Adipose tissue (tissue), 3 donors: Measurements from ENCODE around the gene ECE1. TPM values are rescaled to one million over a fixed set of nuclear protein-coding genes. Genes with fewer than 3 reads are reported as not detected.
"Not testable (repeated sequence)": the region's sequence is repeated elsewhere in the genome, so short reads cannot be mapped to it uniquely, and the experiment has no call there.

ENCODE experiments used
- H3K27ac ChIP-seq: one replicate; pipeline ENCODE4 v1.5.1; 2013; ENCODE audit warnings: low read depth, low read length
- WGBS, 3 donors: extraction: QIAGEN DNeasy Blood & Tissue Kit; methylation state at CpG; one replicate each; pipeline ENCODE4 v1.1.7; 2013; 5-methylcytosine and 5-hydroxymethylcytosine counted together
- polyA plus RNA-seq, 3 donors: library from polyadenylated mRNA; stranded (reverse); fragments of 200-250 nt; gene quantifications; one replicate each; pipeline ENCODE4 v1.2.3, GENCODE V29; 2013
- donor health status: healthy with polysubstance abuse.
- donor health status: Bipolar disorder and iron deficiency.
- donor health status: healthy.

Gene ECE1
- polyA plus RNA-seq, 3 donors, result 63.8 to 110 (median 65.3) TPM

DNA sequence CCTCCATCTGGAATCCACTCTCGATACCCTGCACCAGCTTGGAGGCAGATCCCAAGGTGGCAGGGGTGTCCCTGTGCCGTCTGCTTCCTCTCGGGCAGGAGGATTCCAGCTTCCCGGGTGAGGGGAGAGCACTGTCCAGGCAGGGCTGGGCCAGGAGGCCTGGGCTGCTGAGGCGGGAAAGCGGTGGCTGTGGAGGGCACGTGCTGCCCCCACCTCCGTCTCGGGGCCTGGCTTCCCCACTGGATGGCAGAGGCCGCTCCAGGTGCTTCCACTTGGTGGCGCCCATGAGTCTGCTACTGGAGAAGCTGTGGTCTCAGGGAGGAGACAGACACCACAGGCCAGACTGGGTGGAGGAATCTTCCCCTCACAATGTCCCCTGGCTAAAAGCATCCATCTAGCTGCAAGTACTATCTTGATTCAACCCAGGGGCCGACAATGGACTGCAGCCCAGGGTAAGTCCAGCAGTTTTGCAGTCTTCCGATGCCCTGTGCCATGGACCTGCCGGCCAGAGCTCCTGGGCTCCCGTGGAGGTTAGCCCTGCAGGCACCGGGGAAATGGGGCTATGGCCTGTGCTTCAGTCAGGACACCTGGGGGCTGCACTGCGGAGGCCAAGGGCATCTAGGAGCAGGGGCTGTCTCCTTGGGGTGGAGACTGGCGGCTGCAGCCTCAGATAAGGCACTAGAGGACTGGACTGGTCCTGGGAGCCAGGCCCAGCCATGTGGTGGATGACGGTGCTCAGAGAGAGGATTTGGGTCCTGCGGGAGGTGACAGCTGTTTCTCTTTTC lies 72.3 kb downstream of the ECE1 start:
- 78 to 87% (median 82%) methylated on average over 20 of the region's 20 CpGs for WGBS, 3 donors
- H3K27ac ChIP-seq, result no peak overlapping the region

GRCh38 chr1:21216835-21217811 lies 73.1 kb downstream of the ECE1 start:
- no peak overlapping the region for H3K27ac ChIP-seq
- 79 to 84% (median 80%) methylated on average over 15 to 19 of the region's 19 CpGs for WGBS, 3 donors

- no peak overlapping the region for H3K27ac ChIP-seq
- WGBS, 3 donors, result 34 to 64% (median 52%) methylated on average over 3 of the region's 3 CpGs
These were observed 78.1 kb downstream of the ECE1 start for GRCh38 chr1:21212126-21212525.

DNA sequence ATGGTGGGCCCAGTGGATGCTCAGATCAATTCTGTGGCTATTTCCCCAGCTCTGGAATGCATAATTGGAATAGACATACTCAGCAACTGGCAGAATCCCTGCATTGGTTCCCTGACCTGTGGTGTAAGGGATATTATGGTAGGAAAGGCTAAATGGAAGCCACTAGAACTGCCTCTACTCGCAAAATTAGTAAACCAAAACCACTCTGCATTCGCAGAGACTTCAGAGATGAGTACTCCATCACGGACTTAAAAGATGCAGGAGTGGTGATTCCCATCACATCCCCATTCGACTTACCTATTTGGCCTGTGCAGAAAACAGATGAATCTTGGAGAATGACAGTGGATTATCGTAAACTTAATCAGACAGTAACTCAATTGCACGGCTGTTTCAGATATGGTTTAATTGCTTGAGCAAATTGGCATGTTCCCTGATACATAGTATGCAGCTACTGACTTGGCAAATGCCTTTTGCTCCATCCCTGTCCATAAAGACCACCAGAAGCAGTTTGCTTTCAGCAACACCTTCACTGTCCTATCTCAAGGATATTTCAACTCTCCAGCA lies 82.0 kb downstream of the ECE1 start:
- not testable (repeated sequence) for H3K27ac ChIP-seq
- WGBS, 3 donors, result 83 to 86% (median 84%) methylated on average over 6 of the region's 6 CpGs

DNA sequence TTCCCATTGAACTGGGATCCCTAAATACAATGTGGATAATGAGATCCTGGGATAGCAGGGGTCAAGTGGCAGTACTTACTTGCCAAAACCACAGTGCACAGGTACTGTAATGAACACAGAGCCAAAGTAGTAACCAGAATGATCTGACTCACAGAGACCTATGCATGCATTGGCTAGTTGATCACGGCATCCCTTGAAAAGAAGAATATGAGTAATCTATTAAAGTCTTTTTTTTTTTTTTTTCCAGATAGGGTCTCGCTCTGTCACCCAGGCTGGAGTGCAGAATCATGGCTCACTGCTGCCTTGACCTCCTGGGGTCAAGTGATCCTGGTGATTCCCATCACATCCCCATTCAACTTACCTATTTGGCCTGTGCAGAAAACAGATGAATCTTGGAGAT lies 84.1 kb downstream of the ECE1 start:
- no peak overlapping the region for H3K27ac ChIP-seq
- 74 to 90% (median 84%) methylated on average over 2 of the region's 2 CpGs for WGBS, 3 donors

DNA sequence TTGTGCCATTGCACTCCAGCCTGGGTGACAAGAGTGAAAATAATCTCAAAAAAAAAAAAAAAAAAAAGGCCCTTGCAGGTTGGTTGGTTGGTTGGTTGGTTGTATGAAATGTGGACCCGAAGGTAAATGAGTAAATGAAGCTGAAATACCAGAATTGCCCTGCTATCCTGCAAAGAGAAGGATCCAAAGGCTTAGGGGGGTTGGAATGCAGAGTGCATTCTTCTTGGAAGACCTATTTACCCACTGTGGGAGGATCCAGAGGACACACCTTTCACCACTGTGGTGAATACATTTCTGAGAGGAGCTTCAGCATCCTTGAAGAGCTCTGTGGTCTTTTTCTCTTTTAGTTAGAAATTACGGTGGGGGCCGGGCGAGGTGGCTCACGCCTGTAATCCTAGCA lies 84.8 kb downstream of the ECE1 start:
- 87 to 95% (median 93%) methylated on average over 5 of the region's 5 CpGs for WGBS, 3 donors
- no peak overlapping the region for H3K27ac ChIP-seq

DNA sequence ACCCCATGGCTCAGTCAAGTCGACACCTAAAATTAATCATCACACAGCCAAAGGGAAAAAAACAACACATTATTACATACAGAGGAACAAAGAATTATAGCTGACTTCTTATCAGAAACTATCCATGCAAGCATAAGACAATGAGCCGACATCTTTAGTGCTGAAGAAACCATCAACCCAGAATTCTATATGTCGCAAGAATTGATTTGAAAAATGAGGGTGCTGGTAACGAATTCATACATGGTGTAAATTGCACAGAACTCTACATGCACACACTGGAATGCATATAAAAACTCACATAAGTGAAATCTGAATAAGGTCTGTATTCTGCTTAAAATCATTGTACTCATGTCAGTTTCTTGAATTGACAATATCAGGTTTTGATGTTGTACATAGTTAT lies 88.6 kb downstream of the ECE1 start:
- 89 to 93% (median 91%) methylated on average over 4 of the region's 4 CpGs for WGBS, 3 donors
- H3K27ac ChIP-seq, result no peak overlapping the region

GRCh38 chr1:21201238-21201637 lies 89.0 kb downstream of the ECE1 start:
- WGBS, 3 donors, result 93 to 99% (median 97%) methylated on average over 5 of the region's 5 CpGs
- H3K27ac ChIP-seq, result not testable (repeated sequence)

- no peak overlapping the region for H3K27ac ChIP-seq
- 90 to 98% (median 94%) methylated on average over 6 of the region's 6 CpGs for WGBS, 3 donors
These were observed 89.5 kb downstream of the ECE1 start for GRCh38 chr1:21200767-21201166.

DNA sequence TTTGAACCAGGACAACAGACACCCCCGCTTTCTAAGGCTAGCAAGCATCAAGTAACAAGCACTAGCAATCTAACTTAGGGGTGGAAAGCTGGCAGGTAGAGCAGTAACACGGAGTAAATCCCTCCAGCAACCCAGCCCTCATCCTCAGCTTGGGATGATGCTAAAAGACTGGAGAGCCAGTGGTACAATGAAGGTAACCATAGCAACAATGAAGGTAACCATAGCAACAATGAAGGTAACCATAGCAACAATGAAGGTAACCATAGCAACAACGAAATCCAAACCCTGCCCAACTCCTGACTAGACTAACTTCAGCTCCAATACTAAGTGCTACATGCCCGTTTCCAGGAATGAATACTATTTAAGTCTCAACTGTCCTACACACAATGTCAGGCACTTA lies 91.3 kb downstream of the ECE1 start:
- WGBS, 3 donors, result 67 to 79% (median 72%) methylated on average over 4 of the region's 4 CpGs
- H3K27ac ChIP-seq, result no peak overlapping the region

- H3K27ac ChIP-seq, result no peak overlapping the region
- WGBS, 3 donors, result 70 to 85% (median 77%) methylated on average over 4 of the region's 4 CpGs
These were observed 97.4 kb downstream of the ECE1 start for GRCh38 chr1:21192871-21193270.

- WGBS, 3 donors, result 64 to 69% (median 65%) methylated on average over 5 of the region's 5 CpGs
- H3K27ac ChIP-seq, result no peak overlapping the region
These were observed 98.0 kb downstream of the ECE1 start for GRCh38 chr1:21192284-21192683.

DNA sequence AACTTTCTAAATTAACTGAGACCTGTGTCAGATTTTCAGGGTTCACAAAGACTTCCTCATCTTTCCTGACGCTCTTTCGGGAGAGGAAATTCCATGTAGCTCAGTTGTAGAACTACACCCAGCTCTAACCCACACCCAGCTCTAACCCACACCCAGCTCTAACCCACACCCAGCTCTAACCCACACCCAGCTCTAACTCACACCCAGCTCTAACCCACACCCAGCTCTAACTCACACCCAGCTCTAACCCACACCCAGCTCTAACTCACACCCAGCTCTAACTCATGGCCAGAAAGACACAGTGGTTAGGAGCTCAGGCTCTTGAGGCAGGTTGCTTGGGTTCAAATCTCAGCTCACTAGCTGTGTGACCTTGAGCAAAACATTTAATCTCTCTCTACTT lies 99.5 kb downstream of the ECE1 start:
- 45 to 83% (median 45%) methylated on average over 2 of the region's 2 CpGs for WGBS, 3 donors
- not testable (repeated sequence) for H3K27ac ChIP-seq

- 88 to 97% (median 89%) methylated on average over 1 of the region's 1 CpG for WGBS, 3 donors
- no peak overlapping the region for H3K27ac ChIP-seq
These were observed 100.3 kb downstream of the ECE1 start for GRCh38 chr1:21189906-21190500.

- WGBS, 3 donors, result 71 to 78% (median 74%) methylated on average over 3 of the region's 3 CpGs
- H3K27ac ChIP-seq, result no peak overlapping the region
These were observed 100.8 kb downstream of the ECE1 start for GRCh38 chr1:21189421-21189820.

GRCh38 chr1:21188235-21188634 lies 102.0 kb downstream of the ECE1 start:
- 90 to 94% (median 93%) methylated on average over 3 of the region's 3 CpGs for WGBS, 3 donors
- H3K27ac ChIP-seq, result no peak overlapping the region

DNA sequence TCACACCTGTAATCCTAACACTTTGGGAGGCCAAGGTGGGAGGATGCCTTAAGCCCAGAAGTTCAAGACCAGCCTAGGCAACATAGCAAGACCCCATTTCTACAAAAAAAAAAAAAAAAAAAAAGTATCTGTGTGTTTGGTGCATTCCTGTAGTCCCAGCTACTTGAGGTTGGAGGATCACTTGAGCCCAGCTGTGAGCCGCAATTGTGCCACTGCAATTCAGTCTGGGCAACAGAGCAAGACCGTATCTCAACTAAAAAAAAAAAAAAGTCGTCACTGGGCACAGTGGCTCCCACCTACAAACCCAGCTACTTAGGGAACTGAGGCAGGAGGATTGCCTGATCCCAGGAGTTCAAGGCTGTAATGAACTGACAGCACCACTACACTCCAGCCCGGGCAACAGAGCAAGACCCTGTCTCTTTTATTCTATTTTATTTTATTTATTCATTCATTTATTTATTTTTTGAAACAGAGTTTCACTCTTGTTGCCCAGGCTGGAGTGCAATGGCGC lies 105.0 kb downstream of the ECE1 start:
- 92 to 98% (median 94%) methylated on average over 5 of the region's 5 CpGs for WGBS, 3 donors
- H3K27ac ChIP-seq, result no peak overlapping the region

DNA sequence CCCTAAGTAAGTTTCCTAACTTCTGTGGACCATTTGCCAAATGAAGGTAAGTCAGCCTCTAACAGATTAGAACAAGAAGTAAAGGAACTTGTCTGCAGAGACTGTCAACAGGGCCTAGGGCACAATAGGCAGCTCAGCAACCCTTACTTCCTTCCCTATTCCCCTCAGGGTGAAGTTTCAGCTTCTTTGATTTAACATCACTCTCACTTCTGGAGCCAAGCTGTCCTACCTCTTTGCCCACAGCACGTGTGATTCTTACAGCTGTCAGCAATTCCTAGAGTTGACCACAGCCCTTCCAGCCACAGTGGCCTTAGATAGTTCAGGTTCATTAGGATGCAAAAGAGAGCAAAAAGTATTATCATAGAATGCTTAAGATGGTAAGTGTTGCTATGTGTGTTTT lies 106.0 kb downstream of the ECE1 start:
- 21 to 42% (median 37%) methylated on average over 1 of the region's 1 CpG for WGBS, 3 donors
- no peak overlapping the region for H3K27ac ChIP-seq
